ENCODE data around the gene DBR1. TPM values are rescaled to one million over a fixed set of nuclear protein-coding genes. Genes with fewer than 3 reads are reported as not detected.
A peak's percentile ranks its signal among the peaks of the same experiment; 100 is the strongest.

DBR1 gene
- total and polyA plus RNA-seq, 2 of the 13 experiments (the other 11 are each of a cell fraction or from before 2014, with no cell fraction given), result 6.4 to 16.7 TPM

DNA sequence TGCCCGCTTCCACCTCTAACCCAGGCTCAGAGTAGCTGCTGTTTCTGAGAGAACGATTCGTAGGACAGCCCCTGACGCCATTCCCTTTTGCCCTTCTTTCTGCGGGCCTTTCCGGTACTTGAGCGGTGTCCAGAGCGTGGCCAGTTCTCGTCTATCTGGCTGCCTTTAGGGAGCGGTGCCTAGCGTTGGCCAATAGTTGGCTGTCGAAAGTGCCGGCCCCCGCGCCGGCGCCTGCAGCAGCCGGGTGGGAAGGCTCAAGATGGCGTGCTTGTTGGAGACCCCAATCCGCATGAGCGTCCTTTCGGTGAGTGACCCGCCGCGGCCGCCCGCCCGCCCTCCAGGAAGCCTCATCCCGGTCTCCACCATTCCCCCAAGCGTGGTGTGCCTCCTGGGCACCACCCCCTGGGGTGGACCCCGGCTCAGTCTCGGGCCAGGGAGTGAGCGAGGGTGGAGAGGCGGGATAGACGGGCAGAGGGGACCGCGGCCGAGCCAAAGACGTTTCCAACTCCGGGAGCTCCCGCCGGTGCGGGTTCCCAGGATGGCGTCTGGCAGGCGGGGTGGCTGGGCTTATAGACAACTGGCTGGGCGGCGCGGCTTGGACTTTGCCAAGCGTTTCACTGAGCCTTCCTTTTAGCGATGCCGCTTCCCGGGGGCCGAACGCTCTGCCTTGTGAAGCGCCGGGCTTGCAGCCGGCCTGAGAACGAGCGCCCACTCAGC is 12.7 kb upstream of the DBR1 start, which contains the start of gene ARMC8 (continued):
- TF ChIP-seq ZNF878 (CRISPR knock-in tag; IDR thresholded peaks at IDR 0.05), result no peak
- TF ChIP-seq ZNF720 (CRISPR knock-in tag; IDR thresholded peaks at IDR 0.05), result no peak
- TF ChIP-seq, protein P1, sequence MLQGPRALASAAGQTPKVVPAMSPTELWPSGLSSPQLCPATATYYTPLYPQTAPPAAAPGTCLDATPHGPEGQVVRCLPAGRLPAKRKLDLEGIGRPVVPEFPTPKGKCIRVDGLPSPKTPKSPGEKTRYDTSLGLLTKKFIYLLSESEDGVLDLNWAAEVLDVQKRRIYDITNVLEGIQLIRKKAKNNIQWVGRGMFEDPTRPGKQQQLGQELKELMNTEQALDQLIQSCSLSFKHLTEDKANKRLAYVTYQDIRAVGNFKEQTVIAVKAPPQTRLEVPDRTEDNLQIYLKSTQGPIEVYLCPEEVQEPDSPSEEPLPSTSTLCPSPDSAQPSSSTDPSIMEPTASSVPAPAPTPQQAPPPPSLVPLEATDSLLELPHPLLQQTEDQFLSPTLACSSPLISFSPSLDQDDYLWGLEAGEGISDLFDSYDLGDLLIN (CRISPR knock-in tag; IDR thresholded peaks at IDR 0.05; ENCODE audit: borderline replicate concordance), result no peak
- TF ChIP-seq ZNF891 (CRISPR knock-in tag; IDR thresholded peaks at IDR 0.05), result peak; percentile 65
- TF ChIP-seq SRSF9 (IDR thresholded peaks at IDR 0.05; ENCODE audit: borderline replicate concordance, insufficient read depth, low read depth, low read length, poor library complexity, severe bottlenecking), result no peak
- TF ChIP-seq TCF7L2 (IDR thresholded peaks at IDR 0.05; ENCODE audit: low read depth, low read length), result no peak
- peak; percentile 12; the same call in 1 of the 2 replicates for TF ChIP-seq ZNF205 (CRISPR knock-in tag; IDR thresholded peaks at IDR 0.05)
- no peak for TF ChIP-seq FLYWCH1 (CRISPR knock-in tag; IDR thresholded peaks at IDR 0.05)
- no peak for TF ChIP-seq AKAP8 (CRISPR knock-in tag; IDR thresholded peaks at IDR 0.05)
- TF ChIP-seq FOXC1 (CRISPR knock-in tag; IDR thresholded peaks at IDR 0.05; ENCODE audit: borderline replicate concordance), result peak; percentile 75
- TF ChIP-seq, protein P2, sequence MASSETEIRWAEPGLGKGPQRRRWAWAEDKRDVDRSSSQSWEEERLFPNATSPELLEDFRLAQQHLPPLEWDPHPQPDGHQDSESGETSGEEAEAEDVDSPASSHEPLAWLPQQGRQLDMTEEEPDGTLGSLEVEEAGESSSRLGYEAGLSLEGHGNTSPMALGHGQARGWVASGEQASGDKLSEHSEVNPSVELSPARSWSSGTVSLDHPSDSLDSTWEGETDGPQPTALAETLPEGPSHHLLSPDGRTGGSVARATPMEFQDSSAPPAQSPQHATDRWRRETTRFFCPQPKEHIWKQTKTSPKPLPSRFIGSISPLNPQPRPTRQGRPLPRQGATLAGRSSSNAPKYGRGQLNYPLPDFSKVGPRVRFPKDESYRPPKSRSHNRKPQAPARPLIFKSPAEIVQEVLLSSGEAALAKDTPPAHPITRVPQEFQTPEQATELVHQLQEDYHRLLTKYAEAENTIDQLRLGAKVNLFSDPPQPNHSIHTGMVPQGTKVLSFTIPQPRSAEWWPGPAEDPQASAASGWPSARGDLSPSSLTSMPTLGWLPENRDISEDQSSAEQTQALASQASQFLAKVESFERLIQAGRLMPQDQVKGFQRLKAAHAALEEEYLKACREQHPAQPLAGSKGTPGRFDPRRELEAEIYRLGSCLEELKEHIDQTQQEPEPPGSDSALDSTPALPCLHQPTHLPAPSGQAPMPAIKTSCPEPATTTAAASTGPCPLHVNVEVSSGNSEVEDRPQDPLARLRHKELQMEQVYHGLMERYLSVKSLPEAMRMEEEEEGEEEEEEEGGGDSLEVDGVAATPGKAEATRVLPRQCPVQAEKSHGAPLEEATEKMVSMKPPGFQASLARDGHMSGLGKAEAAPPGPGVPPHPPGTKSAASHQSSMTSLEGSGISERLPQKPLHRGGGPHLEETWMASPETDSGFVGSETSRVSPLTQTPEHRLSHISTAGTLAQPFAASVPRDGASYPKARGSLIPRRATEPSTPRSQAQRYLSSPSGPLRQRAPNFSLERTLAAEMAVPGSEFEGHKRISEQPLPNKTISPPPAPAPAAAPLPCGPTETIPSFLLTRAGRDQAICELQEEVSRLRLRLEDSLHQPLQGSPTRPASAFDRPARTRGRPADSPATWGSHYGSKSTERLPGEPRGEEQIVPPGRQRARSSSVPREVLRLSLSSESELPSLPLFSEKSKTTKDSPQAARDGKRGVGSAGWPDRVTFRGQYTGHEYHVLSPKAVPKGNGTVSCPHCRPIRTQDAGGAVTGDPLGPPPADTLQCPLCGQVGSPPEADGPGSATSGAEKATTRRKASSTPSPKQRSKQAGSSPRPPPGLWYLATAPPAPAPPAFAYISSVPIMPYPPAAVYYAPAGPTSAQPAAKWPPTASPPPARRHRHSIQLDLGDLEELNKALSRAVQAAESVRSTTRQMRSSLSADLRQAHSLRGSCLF (CRISPR knock-in tag; IDR thresholded peaks at IDR 0.05; ENCODE audit: borderline replicate concordance), result no peak
- TF ChIP-seq, protein P3, sequence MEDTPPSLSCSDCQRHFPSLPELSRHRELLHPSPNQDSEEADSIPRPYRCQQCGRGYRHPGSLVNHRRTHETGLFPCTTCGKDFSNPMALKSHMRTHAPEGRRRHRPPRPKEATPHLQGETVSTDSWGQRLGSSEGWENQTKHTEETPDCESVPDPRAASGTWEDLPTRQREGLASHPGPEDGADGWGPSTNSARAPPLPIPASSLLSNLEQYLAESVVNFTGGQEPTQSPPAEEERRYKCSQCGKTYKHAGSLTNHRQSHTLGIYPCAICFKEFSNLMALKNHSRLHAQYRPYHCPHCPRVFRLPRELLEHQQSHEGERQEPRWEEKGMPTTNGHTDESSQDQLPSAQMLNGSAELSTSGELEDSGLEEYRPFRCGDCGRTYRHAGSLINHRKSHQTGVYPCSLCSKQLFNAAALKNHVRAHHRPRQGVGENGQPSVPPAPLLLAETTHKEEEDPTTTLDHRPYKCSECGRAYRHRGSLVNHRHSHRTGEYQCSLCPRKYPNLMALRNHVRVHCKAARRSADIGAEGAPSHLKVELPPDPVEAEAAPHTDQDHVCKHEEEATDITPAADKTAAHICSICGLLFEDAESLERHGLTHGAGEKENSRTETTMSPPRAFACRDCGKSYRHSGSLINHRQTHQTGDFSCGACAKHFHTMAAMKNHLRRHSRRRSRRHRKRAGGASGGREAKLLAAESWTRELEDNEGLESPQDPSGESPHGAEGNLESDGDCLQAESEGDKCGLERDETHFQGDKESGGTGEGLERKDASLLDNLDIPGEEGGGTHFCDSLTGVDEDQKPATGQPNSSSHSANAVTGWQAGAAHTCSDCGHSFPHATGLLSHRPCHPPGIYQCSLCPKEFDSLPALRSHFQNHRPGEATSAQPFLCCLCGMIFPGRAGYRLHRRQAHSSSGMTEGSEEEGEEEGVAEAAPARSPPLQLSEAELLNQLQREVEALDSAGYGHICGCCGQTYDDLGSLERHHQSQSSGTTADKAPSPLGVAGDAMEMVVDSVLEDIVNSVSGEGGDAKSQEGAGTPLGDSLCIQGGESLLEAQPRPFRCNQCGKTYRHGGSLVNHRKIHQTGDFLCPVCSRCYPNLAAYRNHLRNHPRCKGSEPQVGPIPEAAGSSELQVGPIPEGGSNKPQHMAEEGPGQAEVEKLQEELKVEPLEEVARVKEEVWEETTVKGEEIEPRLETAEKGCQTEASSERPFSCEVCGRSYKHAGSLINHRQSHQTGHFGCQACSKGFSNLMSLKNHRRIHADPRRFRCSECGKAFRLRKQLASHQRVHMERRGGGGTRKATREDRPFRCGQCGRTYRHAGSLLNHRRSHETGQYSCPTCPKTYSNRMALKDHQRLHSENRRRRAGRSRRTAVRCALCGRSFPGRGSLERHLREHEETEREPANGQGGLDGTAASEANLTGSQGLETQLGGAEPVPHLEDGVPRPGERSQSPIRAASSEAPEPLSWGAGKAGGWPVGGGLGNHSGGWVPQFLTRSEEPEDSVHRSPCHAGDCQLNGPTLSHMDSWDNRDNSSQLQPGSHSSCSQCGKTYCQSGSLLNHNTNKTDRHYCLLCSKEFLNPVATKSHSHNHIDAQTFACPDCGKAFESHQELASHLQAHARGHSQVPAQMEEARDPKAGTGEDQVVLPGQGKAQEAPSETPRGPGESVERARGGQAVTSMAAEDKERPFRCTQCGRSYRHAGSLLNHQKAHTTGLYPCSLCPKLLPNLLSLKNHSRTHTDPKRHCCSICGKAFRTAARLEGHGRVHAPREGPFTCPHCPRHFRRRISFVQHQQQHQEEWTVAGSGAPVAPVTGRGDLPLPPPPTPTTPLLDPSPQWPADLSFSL (CRISPR knock-in tag; IDR thresholded peaks at IDR 0.05), result peak; percentile 44; the same call in 1 of the 2 replicates
- TF ChIP-seq, protein P4, sequence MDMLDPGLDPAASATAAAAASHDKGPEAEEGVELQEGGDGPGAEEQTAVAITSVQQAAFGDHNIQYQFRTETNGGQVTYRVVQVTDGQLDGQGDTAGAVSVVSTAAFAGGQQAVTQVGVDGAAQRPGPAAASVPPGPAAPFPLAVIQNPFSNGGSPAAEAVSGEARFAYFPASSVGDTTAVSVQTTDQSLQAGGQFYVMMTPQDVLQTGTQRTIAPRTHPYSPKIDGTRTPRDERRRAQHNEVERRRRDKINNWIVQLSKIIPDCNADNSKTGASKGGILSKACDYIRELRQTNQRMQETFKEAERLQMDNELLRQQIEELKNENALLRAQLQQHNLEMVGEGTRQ (IDR thresholded peaks at IDR 0.05; ENCODE audit: low read depth, low read length), result no peak
- TF ChIP-seq, protein P4 (CRISPR knock-in tag; IDR thresholded peaks at IDR 0.05; ENCODE audit: borderline replicate concordance), result no peak
